NCI-H128 (cell line): Measurements from ENCODE around the gene GP1BB.

Source experiments
- DNase-seq: peaks from one replicate; lab custom pipeline; 2025; ENCODE audit not compliant: unreplicated experiment; lab: John Stamatoyannopoulos, UW

The GP1BB gene

GRCh38 chr22:19764636-19765476 is 41.5 kb downstream of the GP1BB start:
- DNase-seq = no peak

- no peak for DNase-seq
Observed at GRCh38 chr22:19765477-19766239, 42.3 kb downstream of the GP1BB start.

DNA sequence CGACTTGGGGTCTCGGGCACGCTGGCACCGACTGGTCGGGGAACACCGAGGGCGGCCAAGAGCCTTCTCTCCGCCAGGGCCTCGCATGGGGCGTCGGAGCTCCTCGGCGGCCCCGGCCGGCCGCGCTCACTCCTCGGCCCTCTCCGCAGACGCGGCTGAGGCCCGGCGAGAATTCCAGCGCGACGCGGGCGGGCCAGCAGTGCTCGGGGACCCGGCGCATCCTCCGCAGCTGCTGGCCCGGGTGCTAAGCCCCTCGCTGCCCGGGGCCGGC is 42.8 kb downstream of the GP1BB start:
- no peak for DNase-seq

GRCh38 chr22:19766511-19767426 is 43.4 kb downstream of the GP1BB start:
- DNase-seq = no peak

DNA sequence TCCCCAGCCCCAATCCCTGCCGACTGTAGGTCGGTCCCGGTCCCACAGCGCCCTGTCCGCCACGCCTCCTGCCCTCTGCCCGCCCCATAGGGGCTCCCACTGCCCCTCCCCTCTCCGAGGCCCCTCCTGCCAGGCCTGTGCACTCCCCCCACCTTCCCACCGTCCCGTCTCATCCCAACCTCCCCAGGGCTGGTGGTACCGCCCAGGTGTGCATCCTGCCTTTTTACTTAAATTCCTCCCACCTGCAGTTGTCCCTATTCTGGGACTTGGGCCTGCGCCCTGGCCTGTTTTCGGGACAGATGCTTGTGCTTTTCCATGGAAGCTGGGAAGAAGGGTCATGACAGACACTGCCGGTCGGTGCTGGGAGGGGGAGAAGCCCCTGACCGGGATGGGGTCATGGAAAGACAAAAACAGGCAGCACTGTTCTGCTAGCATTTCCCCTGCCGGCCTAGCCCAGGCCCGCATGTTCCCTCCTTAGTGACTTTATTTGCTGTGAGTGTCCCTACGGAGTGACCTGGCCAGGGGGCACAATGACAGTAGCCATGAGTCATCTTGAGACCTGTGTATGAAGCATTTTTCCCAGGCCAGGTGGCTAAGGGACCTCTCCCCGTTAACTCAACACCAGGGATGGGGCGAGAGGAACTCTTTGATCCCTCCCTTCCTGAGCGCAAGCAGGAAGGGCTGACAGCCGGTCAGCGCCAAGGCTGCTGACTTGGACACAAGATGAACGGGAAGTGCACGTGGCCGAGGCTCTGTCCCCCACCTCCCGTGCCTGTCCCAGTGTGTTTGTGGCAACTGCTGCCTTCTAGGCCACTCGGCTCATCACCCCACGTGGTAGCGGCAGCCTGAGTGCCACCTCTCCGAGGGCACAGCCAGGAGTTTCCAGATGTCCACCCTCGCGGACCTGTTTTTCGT is 44.3 kb downstream of the GP1BB start:
- no peak for DNase-seq

- no peak for DNase-seq
Observed at GRCh38 chr22:19769393-19769715, 46.0 kb downstream of the GP1BB start.

DNA sequence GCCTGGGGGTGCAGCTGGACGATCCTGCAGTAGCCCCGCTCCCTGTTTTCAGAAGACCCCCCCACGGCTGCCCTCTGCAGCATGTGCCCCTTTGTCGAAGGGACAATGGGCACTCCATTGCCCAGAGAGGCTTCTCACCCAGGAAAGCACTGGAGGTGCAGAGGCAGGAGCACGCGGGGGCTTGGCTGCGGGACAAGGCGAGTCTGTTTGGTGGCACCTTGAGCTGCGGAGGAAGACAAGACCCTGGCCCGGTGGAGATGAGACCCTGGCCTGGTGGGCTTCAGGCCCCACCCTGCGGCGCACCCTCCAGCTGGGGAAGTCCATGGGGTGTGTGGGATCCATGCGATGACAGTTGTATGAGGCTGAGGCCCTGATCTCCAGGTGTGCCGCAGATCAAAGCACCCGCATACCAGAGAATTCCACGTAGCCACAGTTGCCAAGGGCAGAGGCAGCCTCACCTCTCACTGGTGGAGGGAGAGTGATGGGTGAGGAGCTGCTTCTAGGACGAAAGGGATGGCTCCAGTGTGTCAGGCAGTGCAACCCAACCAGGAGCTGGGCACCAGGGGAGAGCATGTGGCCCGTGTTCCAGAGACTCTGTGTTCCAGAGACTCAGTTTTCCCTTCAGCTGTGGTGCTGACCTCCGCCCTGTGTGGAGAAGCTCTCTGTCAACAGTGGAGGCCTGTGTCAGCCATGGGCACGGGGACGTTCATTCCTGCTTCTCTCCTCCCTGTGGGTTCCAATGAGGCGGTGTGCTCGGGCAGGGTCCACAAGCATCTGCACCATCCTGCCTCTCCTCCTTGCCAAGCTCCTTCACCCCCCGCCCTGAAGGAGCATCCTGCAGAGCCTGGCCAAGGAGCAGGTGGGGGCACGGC is 47.2 kb downstream of the GP1BB start:
- no peak for DNase-seq

DNA sequence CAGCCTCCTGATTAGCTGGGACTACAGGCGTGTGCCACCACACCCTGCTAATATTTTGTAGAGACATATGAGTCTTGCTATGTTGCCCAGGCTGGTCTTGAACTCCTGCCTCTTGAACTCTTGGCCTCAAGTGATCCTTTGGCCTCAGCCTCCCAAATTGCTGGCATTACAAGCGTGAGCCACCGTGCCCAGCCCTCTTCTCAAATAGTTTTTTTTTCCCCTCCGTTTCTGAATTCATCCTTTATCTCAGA is 49.0 kb downstream of the GP1BB start:
- DNase-seq = no peak

GRCh38 chr22:19772673-19773469 is 49.5 kb downstream of the GP1BB start:
- DNase-seq = no peak

GRCh38 chr22:19773470-19774040 is 50.2 kb downstream of the GP1BB start:
- DNase-seq = no peak
